K562 (cell line): Measurements from ENCODE around the gene LIX1L.

Experiments used
- BRCA1 ChIP-seq, 2 experiments: fragments of 450-650 bp in 1 of 2; sonication (generic) in 1 of 2; formaldehyde crosslinking in 1 of 2; IDR thresholded peaks; 2 replicates each; pipeline versions ENCODE4 v1.5.0 to v1.6.1; 2017 to 2020; ENCODE audit warnings: mild to moderate bottlenecking in 1 of 2, missing genetic modification reagents in 1 of 2
- HDAC2 ChIP-seq: fragments of 450-650 bp; IDR thresholded peaks from 2 replicates; pipeline ENCODE4 v1.6.1; 2016; ENCODE audit warnings: mild to moderate bottlenecking
- HNRNPLL ChIP-seq: fragments of 200-400 bp; formaldehyde crosslinking; IDR thresholded peaks from 2 replicates; pipeline ENCODE4 v1.6.1; 2017; ENCODE audit warnings: low read length, low read depth, mild to moderate bottlenecking; ENCODE audit not compliant: poor library complexity, severe bottlenecking
- SIN3A ChIP-seq, 2 experiments: fragments of 150-350 bp in 1 of 2; IDR thresholded peaks; 2 replicates each; pipeline ENCODE4 v1.6.1; 2011 to 2016; ENCODE audit warnings: borderline replicate concordance in 2 of 2, low read depth in 2 of 2, low read length in 2 of 2, mild to moderate bottlenecking in 2 of 2, moderate library complexity in 2 of 2; ENCODE audit not compliant: control insufficient read depth in 1 of 2
- SNRNP70 ChIP-seq: fragments of 200-400 bp; formaldehyde crosslinking; optimal IDR thresholded peaks from 2 replicates; pipeline ENCODE3; 2017; ENCODE audit warnings: low read depth, low read length
- TAF1 ChIP-seq: IDR thresholded peaks from 2 replicates; pipeline ENCODE4 v1.6.1; 2011; ENCODE audit warnings: mild to moderate bottlenecking, low read length, moderate library complexity; ENCODE audit not compliant: insufficient read depth, control insufficient read depth, severe bottlenecking; ENCODE audit errors: extremely low read depth
- ZBTB1 ChIP-seq: sonication (generic); formaldehyde crosslinking; IDR thresholded peaks from 2 replicates; pipeline ENCODE4 v1.8.1; 2023; ENCODE audit warnings: missing genetic modification reagents, low read depth, mild to moderate bottlenecking, borderline replicate concordance
- ZNF24 ChIP-seq: fragments of 450-650 bp; IDR thresholded peaks from 2 replicates; pipeline ENCODE4 v1.6.1; 2016
- TF ChIP-seq, protein P1 (sequence below), 3 experiments: IDR thresholded peaks in 2 of 3; conservative IDR thresholded peaks in 1 of 3; 2 replicates each; pipeline ENCODE4 v1.5.1; 2011 to 2012; ENCODE audit warnings: low read length in 3 of 3, mild to moderate bottlenecking in 3 of 3, control low read depth in 2 of 3, improper control_type of control experiment in 1 of 3, inconsistent platforms in 1 of 3, low read depth in 1 of 3, mixed read lengths in 1 of 3, moderate library complexity in 1 of 3; ENCODE audit not compliant: insufficient read depth in 2 of 3

- TF ChIP-seq SIN3A (IDR thresholded peaks at IDR 0.05; ENCODE audit: borderline replicate concordance in 2 of 2, control insufficient read depth in 1 of 2, low read depth in 2 of 2, low read length in 2 of 2) = no peak
- TF ChIP-seq ZNF24 = no peak
- TF ChIP-seq SNRNP70 = no peak
- no peak for TF ChIP-seq HDAC2
- TF ChIP-seq, protein P1, sequence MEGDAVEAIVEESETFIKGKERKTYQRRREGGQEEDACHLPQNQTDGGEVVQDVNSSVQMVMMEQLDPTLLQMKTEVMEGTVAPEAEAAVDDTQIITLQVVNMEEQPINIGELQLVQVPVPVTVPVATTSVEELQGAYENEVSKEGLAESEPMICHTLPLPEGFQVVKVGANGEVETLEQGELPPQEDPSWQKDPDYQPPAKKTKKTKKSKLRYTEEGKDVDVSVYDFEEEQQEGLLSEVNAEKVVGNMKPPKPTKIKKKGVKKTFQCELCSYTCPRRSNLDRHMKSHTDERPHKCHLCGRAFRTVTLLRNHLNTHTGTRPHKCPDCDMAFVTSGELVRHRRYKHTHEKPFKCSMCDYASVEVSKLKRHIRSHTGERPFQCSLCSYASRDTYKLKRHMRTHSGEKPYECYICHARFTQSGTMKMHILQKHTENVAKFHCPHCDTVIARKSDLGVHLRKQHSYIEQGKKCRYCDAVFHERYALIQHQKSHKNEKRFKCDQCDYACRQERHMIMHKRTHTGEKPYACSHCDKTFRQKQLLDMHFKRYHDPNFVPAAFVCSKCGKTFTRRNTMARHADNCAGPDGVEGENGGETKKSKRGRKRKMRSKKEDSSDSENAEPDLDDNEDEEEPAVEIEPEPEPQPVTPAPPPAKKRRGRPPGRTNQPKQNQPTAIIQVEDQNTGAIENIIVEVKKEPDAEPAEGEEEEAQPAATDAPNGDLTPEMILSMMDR (IDR thresholded peaks at IDR 0.05 in 2 of 3, conservative IDR thresholded peaks at IDR 0.05 in 1 of 3; ENCODE audit: insufficient read depth in 2 of 3, low read depth in 1 of 3, low read length in 3 of 3) = no peak
- no peak for TF ChIP-seq HNRNPLL
- TF ChIP-seq TAF1 = no peak
- TF ChIP-seq ZBTB1 (CRISPR knock-in tag) = no peak
- TF ChIP-seq BRCA1 (IDR thresholded peaks at IDR 0.05) = no peak
- no peak for TF ChIP-seq BRCA1 (CRISPR knock-in tag; IDR thresholded peaks at IDR 0.05)
Observed at GRCh38 chr1:145978471-145978853, 20.6 kb upstream of the LIX1L start.
